ENCODE measurements around the gene PRKG1. TPM values are rescaled to one million over a fixed set of nuclear protein-coding genes. Genes with fewer than 3 reads are reported as not detected.
A peak's percentile ranks its signal among the peaks of the same experiment; 100 is the strongest.

Gene PRKG1
- total RNA-seq, 4 donors from 2014 or later = 1.2 to 6.5 (median 2.7) TPM

DNA sequence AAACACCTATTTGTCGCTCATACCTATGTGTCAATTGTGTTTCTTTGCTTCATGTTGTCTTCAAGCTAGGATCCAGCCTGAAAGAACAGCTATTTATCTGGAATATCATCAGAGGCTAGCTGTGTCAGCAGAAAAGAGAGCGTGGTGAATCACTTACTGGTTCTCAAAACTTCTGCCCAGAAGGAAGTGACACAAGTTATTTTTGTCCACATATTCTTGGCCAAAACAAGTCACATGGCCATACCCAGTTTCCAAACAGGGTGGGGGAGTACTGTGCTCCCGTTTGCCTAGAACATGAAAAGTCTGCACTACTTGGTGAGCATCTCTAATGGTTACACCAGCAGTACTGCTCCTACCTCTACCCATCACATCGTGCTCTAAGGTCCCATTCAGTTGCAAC, 786.0 kb downstream of the PRKG1 start:
- Histone ChIP-seq H3K9me3 (no peaks in the 10 kb centered on the region), H3K4me1 (peaks cover 10% of the 10 kb centered on the region), H3K36me3 (no peaks in the 10 kb centered on the region), H3K27me3 (no peaks in the 10 kb centered on the region), H3K27ac (no peak overlapping the region), H3K4me3 (no peak overlapping the region)
- peak in 1 of 2 donors; percentile 70 for DNase-seq (ENCODE audit: low spot score in 2 of 2)
- TF ChIP-seq POLR2AphosphoS5 (IDR thresholded peaks at IDR 0.05) (peak in 1 of 3 donors; percentile 26), EP300 (IDR thresholded peaks at IDR 0.05) (no peak)
- 32% methylated on average over 4 of the region's 4 CpGs for WGBS

DNA sequence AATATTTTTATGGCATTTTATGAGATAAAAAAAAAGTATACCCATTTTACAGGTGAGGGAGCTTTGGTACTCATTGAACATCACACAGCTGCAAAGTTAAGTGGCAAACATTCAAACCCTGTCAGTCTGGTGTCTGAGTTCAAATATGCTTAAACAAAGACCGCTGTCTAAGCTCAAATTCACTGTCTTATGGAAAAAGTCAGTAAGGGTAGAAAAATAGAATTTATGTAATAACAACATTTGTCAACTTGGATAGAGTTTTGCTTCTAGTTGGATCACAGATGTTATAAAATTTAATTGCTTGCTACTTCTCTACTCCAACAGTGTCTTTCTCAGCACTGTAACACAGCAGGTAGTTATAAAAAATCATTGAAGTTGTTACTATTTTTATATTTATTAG, 786.8 kb downstream of the PRKG1 start:
- H3K9me3 ChIP-seq = no peaks in the 10 kb centered on the region
- WGBS = 67% methylated on average over 1 of the region's 1 CpG
- H3K27ac ChIP-seq = no peak overlapping the region
- no peak overlapping the region for H3K4me3 ChIP-seq
- no peak for DNase-seq (ENCODE audit: low spot score in 2 of 2)
- H3K36me3 ChIP-seq = no peaks in the 10 kb centered on the region
- no peak for TF ChIP-seq POLR2AphosphoS5 (IDR thresholded peaks at IDR 0.05)
- no peak for TF ChIP-seq EP300 (IDR thresholded peaks at IDR 0.05)
- TF ChIP-seq POLR2A (IDR thresholded peaks at IDR 0.05) = no peak
- TF ChIP-seq, protein P1, sequence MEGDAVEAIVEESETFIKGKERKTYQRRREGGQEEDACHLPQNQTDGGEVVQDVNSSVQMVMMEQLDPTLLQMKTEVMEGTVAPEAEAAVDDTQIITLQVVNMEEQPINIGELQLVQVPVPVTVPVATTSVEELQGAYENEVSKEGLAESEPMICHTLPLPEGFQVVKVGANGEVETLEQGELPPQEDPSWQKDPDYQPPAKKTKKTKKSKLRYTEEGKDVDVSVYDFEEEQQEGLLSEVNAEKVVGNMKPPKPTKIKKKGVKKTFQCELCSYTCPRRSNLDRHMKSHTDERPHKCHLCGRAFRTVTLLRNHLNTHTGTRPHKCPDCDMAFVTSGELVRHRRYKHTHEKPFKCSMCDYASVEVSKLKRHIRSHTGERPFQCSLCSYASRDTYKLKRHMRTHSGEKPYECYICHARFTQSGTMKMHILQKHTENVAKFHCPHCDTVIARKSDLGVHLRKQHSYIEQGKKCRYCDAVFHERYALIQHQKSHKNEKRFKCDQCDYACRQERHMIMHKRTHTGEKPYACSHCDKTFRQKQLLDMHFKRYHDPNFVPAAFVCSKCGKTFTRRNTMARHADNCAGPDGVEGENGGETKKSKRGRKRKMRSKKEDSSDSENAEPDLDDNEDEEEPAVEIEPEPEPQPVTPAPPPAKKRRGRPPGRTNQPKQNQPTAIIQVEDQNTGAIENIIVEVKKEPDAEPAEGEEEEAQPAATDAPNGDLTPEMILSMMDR (IDR thresholded peaks at IDR 0.05) = no peak
- H3K4me1 ChIP-seq = peaks cover 10% of the 10 kb centered on the region
- no peaks in the 10 kb centered on the region for H3K27me3 ChIP-seq

DNA sequence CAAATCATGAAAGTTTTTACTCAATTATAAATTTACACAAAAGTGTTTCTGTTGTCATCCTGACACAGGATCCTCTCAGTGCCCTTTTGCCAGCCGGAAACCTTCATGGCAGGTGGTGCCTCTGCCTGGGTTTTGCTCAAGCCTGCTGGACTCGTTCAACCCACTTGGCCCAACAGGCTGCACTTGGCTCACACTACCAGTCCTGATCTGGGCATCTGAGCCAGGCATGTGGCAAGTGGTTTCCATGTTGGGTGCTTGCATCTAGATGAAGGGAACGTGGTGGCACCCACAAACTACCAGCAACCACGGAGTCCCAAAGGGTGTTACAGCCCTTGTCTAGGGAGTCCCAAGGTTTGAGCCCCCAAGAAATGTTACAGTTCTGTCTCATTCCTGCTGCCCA, 787.4 kb downstream of the PRKG1 start:
- DNase-seq (ENCODE audit: low spot score in 2 of 2) = no peak
- Histone ChIP-seq H3K4me3 (no peak overlapping the region), H3K4me1 (peaks cover 10% of the 10 kb centered on the region), H3K27ac (no peak overlapping the region), H3K27me3 (no peaks in the 10 kb centered on the region), H3K36me3 (no peaks in the 10 kb centered on the region), H3K9me3 (no peaks in the 10 kb centered on the region)
- TF ChIP-seq POLR2A (IDR thresholded peaks at IDR 0.05) (no peak), EP300 (IDR thresholded peaks at IDR 0.05) (no peak), POLR2AphosphoS5 (IDR thresholded peaks at IDR 0.05) (no peak)
- TF ChIP-seq, protein P1 (IDR thresholded peaks at IDR 0.05) = no peak
- WGBS = 54% methylated on average over 3 of the region's 4 CpGs

DNA sequence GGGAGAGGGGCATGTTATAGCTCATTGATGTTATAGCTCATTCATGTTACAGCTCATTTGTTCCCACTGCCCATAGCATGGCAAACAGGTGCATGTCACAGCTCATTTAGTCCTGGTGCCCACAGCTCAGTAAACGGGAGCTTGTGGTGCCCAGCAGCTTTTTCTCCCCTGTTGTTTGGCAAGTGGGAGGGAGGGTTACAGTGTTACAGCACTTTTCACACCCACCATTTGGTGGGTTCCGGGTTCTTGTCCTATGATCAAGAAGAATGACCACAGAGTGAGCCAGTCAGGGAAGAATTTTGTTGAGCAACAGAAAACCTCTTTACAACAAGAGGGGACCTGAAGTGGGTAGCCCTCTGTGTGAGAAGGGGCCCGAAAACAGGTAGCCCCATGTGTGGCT, 787.9 kb downstream of the PRKG1 start:
- no peaks in the 10 kb centered on the region for H3K36me3 ChIP-seq
- H3K4me3 ChIP-seq = no peak overlapping the region
- TF ChIP-seq POLR2A (IDR thresholded peaks at IDR 0.05) (no peak), POLR2AphosphoS5 (IDR thresholded peaks at IDR 0.05) (no peak), EP300 (IDR thresholded peaks at IDR 0.05) (no peak)
- TF ChIP-seq, protein P1 (IDR thresholded peaks at IDR 0.05) = no peak
- H3K27ac ChIP-seq = no peak overlapping the region
- H3K4me1 ChIP-seq = peaks cover 10% of the 10 kb centered on the region
- H3K9me3 ChIP-seq = no peaks in the 10 kb centered on the region
- 89% methylated on average over 3 of the region's 3 CpGs for WGBS
- no peak for DNase-seq (ENCODE audit: low spot score in 2 of 2)
- no peaks in the 10 kb centered on the region for H3K27me3 ChIP-seq

DNA sequence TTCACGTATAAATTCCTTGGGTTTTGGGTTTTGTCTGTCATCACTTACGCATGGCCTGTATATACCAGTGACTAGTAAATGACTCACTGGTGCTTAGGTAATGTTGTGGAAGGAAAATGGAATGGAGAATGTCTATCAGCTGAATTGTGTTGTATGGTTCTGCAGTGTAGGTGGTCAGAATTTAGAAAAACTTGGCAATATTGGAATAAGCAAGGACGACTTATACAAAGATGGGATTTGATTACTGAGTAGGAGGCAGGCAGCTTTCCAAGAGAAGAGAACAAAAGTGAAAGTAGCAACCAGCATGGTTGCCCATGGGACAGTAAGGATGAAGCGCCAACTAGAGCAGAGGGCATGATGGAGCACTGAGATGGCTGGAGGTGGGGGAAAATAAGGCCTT, 793.7 kb downstream of the PRKG1 start:
- H3K9me3 ChIP-seq = no peaks in the 10 kb centered on the region
- no peaks in the 10 kb centered on the region for H3K27me3 ChIP-seq
- TF ChIP-seq EP300 (IDR thresholded peaks at IDR 0.05) = no peak
- no peak for TF ChIP-seq POLR2AphosphoS5 (IDR thresholded peaks at IDR 0.05)
- TF ChIP-seq, protein P1 (IDR thresholded peaks at IDR 0.05) = no peak
- no peak for TF ChIP-seq POLR2A (IDR thresholded peaks at IDR 0.05)
- no peaks in the 10 kb centered on the region for H3K4me1 ChIP-seq
- 73% methylated on average over 4 of the region's 4 CpGs for WGBS
- H3K4me3 ChIP-seq = no peak overlapping the region
- no peak overlapping the region for H3K27ac ChIP-seq
- no peaks in the 10 kb centered on the region for H3K36me3 ChIP-seq
- no peak for DNase-seq (ENCODE audit: low spot score in 2 of 2)

DNA sequence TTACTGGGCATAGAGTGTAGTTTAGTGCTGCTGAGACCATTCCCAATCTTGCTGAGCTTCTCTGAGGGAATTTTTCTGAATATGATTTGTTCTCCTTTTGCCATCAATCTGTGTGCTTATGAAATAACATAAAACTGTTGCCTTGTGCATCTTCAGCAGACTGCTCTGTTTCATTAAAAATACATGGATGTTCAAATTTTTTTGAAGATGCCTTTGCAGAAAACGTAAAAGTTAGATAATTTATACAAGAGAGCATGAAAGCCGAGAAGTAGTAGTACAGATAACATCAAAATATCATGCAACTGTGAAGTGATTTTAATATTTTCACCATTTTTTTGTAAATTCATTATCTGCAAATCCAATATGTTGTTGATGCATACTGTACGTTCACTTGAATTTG, 799.8 kb downstream of the PRKG1 start:
- TF ChIP-seq EP300 (IDR thresholded peaks at IDR 0.05) (no peak), POLR2A (IDR thresholded peaks at IDR 0.05) (no peak), POLR2AphosphoS5 (IDR thresholded peaks at IDR 0.05) (no peak)
- TF ChIP-seq, protein P1 (IDR thresholded peaks at IDR 0.05) = no peak
- H3K4me1 ChIP-seq = no peaks in the 10 kb centered on the region
- 94% methylated on average over 3 of the region's 3 CpGs for WGBS
- H3K9me3 ChIP-seq = no peaks in the 10 kb centered on the region
- no peaks in the 10 kb centered on the region for H3K36me3 ChIP-seq
- no peak for DNase-seq (ENCODE audit: low spot score in 2 of 2)
- H3K4me3 ChIP-seq = no peak overlapping the region
- no peaks in the 10 kb centered on the region for H3K27me3 ChIP-seq
- no peak overlapping the region for H3K27ac ChIP-seq
